ENCODE results near the gene SYNGAP1.

SYNGAP1 gene

DNA sequence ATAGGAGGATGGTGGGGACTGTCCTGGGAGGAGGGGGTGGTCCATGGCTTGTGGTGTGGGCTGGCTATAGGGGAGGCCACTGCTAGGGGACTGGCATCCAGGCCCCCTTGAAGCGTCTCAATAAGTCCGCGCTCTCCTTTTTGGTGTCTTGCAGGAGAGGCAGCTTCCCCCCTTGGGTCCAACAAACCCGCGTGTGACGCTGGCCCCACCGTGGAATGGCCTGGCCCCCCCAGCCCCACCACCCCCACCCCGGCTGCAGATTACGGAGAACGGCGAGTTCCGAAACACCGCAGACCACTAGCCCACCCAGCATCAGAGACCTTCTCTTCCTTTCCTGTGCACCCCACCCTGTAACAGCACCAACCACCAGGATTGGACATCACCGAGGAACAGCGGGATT lies 31.7 kb downstream of the SYNGAP1 start:
- in situ Hi-C loops (cut with HindIII; ENCODE audit: low pct_ligation_motif_present, low sequenced_read_pairs), result no loop called here
- H3K27ac ChIP-seq, result no peak overlapping the region
- peaks cover 7% of the 10 kb centered on the region for H3K36me3 ChIP-seq (replicated peaks)
- TF ChIP-seq, protein P1, sequence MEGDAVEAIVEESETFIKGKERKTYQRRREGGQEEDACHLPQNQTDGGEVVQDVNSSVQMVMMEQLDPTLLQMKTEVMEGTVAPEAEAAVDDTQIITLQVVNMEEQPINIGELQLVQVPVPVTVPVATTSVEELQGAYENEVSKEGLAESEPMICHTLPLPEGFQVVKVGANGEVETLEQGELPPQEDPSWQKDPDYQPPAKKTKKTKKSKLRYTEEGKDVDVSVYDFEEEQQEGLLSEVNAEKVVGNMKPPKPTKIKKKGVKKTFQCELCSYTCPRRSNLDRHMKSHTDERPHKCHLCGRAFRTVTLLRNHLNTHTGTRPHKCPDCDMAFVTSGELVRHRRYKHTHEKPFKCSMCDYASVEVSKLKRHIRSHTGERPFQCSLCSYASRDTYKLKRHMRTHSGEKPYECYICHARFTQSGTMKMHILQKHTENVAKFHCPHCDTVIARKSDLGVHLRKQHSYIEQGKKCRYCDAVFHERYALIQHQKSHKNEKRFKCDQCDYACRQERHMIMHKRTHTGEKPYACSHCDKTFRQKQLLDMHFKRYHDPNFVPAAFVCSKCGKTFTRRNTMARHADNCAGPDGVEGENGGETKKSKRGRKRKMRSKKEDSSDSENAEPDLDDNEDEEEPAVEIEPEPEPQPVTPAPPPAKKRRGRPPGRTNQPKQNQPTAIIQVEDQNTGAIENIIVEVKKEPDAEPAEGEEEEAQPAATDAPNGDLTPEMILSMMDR (IDR thresholded peaks at IDR 0.05; ENCODE audit: low read depth, low read length, missing control alignments), result no peak
- H3K27me3 ChIP-seq (replicated peaks), result no peaks in the 10 kb centered on the region
- DNase-seq, result no peak
- no peak overlapping the region for H3K4me3 ChIP-seq (ENCODE audit: low read depth, low read length)

DNA sequence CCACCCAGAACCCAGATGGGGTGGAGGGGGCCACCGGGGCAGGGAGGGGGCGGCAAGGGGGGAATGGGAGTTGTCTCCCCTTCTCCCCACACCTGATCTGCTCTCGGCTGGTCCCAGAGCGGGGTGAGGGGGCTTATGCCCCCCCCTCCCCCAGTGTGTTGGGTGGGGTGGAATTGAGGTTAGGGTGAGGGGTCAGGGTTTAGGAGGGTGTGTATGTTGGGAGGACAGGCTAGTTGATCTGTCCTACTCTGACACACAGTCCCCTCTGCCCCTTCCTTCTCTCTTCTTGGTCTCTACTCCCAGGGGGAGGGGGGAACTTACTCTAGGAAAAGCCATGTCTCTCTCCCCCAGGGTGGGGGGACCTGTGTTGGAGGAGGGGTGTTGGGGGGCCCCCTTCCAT lies 32.6 kb downstream of the SYNGAP1 start:
- Histone ChIP-seq H3K4me3 (ENCODE audit: low read depth, low read length) (no peak overlapping the region), H3K27ac (no peak overlapping the region), H3K27me3 (replicated peaks) (no peaks in the 10 kb centered on the region), H3K36me3 (replicated peaks) (peaks cover 8% of the 10 kb centered on the region)
- DNase-seq, result no peak
- TF ChIP-seq, protein P1 (IDR thresholded peaks at IDR 0.05; ENCODE audit: low read depth, low read length, missing control alignments), result no peak
- in situ Hi-C loops (cut with HindIII; ENCODE audit: low pct_ligation_motif_present, low sequenced_read_pairs), result no loop called here

DNA sequence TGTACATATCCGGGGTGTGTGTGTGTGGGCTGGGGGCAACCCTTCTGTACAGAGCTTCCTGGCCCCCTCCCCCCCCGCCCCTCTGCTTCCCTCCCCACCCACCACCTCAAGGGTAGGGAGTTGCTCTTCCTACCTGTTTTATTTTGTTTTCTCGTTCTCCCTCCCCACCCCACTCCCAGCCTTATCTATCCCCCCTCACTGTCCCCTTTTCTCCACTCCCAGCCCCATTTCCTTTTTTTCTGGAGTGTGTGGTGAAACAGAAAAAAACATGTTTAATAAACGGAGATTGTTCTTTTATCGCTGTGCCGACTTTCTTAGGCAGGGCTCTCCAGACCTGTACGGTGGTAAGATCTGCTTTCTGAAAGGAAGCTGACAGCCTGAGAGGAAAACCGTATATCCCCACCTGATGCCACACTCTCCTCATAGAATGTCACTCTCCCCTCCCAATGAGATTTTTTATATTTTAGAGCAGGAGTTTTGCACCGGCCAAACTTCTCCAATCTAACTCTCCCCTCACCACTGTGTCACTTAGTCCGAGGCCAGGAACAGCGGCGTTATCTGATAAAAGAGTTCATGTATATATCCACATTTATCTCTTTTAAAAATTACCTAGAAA lies 33.6 kb downstream of the SYNGAP1 start:
- TF ChIP-seq, protein P1 (IDR thresholded peaks at IDR 0.05; ENCODE audit: low read depth, low read length, missing control alignments), result no peak
- peak overlapping the region; percentile 50 for H3K27ac ChIP-seq
- peaks cover 8% of the 10 kb centered on the region for H3K36me3 ChIP-seq (replicated peaks)
- no peak for DNase-seq
- H3K27me3 ChIP-seq (replicated peaks), result no peaks in the 10 kb centered on the region
- peak overlapping the region; percentile 90 for H3K4me3 ChIP-seq (ENCODE audit: low read depth, low read length)
- in situ Hi-C loops (cut with HindIII; ENCODE audit: low pct_ligation_motif_present, low sequenced_read_pairs), result no loop called here

DNA sequence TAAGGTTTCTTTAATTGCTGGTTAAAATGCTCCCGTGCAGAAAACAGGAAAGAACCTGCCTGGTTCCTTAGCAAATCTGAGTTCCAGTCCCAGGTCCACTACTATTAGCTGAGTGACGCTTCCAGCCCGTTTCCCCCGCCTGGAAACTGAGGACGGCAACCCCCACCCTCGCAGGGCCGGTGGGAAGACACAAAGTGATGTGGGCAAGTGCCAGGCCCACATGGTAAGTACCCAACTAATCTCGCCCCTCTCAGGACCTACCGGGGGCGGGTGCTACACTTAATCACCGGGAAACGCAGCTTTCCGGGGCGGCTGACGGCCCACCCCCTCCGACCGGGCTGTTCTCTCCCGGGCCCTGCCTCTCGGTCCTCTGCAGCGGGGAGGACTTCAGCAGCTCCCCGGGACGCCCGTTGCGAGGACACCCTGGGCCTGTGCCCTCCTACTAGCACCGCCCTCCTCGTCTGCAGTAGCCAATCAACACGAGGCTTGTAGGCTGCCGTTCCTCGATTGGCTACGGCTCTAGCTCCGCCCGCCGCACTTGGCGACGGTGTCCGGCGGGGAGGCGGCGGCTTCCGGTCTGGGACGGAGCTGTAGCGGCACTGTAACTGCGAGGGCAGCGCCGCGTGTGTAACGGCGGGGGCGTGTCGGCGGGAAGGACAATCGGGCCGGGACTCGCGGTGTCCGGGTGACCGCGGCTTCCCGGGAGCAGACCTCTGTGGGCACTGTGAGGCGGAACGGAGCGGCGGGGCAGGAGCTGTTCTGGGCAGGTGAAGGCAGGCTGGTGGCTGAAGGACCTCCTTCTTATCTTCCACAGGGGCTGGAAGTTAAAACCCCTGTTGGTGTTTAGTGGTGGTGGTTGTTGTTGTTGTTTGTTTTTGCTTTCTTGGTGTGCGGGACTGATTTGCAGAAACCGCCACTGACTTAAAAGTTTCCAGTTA lies 34.4 kb downstream of the SYNGAP1 start, which contains the start of gene ZBTB9:
Gene ZBTB9, plus strand, starts transcription at position 568 of the 938 bp plus-strand sequence. CDS start 525 bp downstream, outside the sequence.
- no peaks in the 10 kb centered on the region for H3K27me3 ChIP-seq (replicated peaks)
- peaks cover 6% of the 10 kb centered on the region for H3K36me3 ChIP-seq (replicated peaks)
- in situ Hi-C loops (cut with HindIII; ENCODE audit: low pct_ligation_motif_present, low sequenced_read_pairs), result no loop called here
- peak within 1 kb of the TSS; percentile 50 for H3K27ac ChIP-seq
- peak within 1 kb of the TSS; percentile 90 for H3K4me3 ChIP-seq (ENCODE audit: low read depth, low read length)
- TF ChIP-seq, protein P1 (IDR thresholded peaks at IDR 0.05; ENCODE audit: low read depth, low read length, missing control alignments), result no peak
- DNase-seq, result peak; percentile 95

DNA sequence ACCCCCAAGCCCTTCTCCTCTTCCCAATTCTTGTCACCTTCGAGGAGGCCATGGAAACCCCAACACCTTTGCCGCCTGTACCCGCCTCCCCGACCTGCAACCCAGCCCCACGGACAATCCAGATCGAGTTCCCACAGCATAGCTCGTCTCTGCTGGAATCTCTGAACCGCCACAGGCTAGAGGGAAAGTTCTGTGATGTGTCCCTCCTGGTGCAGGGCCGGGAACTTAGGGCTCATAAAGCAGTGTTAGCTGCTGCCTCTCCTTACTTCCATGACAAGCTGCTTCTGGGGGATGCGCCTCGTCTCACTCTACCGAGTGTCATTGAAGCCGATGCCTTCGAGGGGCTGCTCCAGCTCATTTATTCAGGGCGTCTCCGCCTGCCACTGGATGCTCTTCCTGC lies 35.2 kb downstream of the SYNGAP1 start:
- Histone ChIP-seq H3K4me3 (ENCODE audit: low read depth, low read length) (peak overlapping the region; percentile 90), H3K36me3 (replicated peaks) (peaks cover 6% of the 10 kb centered on the region), H3K27me3 (replicated peaks) (no peaks in the 10 kb centered on the region), H3K27ac (no peak overlapping the region)
- TF ChIP-seq, protein P1 (IDR thresholded peaks at IDR 0.05; ENCODE audit: low read depth, low read length, missing control alignments), result no peak
- no peak for DNase-seq
- in situ Hi-C loops (cut with HindIII; ENCODE audit: low pct_ligation_motif_present, low sequenced_read_pairs), result no loop called here

Data from brain microvascular endothelial cell (primary cell).